Activated CD8-positive, alpha-beta memory T cell treated with anti-CD3 and anti-CD28 coated beads for 4 hours (primary cell): ENCODE data around the gene NDOR1.

ENCODE experiments used
- DNase-seq, 2 donors: peaks; one replicate each; pipeline ENCODE4 v3.0.0-alpha.2; 2020; ENCODE audit warnings: low read depth in 2 of 2

The NDOR1 gene

DNA sequence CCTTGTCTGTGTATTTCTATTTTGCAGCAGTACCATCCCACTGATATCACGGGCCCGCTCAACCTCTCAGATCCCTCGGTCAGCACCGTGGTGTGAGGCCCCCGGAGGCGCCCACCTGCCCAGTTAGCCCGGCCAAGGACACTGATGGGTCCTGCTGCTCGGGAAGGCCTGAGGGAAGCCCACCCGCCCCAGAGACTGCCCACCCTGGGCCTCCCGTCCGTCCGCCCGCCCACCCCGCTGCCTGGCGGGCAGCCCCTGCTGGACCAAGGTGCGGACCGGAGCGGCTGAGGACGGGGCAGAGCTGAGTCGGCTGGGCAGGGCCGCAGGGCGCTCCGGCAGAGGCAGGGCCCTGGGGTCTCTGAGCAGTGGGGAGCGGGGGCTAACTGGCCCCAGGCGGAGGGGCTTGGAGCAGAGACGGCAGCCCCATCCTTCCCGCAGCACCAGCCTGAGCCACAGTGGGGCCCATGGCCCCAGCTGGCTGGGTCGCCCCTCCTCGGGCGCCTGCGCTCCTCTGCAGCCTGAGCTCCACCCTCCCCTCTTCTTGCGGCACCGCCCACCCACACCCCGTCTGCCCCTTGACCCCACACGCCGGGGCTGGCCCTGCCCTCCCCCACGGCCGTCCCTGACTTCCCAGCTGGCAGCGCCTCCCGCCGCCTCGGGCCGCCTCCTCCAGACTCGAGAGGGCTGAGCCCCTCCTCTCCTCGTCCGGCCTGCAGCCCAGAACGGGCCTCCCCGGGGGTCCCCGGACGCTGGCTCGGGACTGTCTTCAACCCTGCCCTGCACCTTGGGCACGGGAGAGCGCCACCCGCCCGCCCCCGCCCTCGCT is 37.5 kb upstream of the NDOR1 start:
- no peak for DNase-seq

DNA sequence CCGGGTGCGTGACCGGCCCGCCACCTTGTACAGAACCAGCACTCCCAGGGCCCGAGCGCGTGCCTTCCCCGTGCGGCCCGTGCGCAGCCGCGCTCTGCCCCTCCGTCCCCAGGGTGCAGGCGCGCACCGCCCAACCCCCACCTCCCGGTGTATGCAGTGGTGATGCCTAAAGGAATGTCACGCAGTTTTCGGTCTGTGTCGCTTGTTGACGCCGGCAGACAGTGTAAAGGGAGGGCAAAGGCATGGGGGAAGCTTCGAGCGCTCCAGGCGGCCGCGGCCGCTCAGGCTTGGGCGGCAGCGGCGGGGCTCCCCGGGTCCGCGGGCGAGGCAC is 37.0 kb upstream of the NDOR1 start:
- DNase-seq, result no peak

GRCh38 chr9:137168904-137169856 is 36.3 kb upstream of the NDOR1 start:
- DNase-seq, result no peak

- DNase-seq, result no peak
These were observed 35.6 kb upstream of the NDOR1 start, which contains the start of gene LRRC26 for GRCh38 chr9:137169896-137170358. TSS of gene LRRC26 (minus strand) at chr9:137170051. CDS start at chr9:137169943, 108 bp downstream.

DNA sequence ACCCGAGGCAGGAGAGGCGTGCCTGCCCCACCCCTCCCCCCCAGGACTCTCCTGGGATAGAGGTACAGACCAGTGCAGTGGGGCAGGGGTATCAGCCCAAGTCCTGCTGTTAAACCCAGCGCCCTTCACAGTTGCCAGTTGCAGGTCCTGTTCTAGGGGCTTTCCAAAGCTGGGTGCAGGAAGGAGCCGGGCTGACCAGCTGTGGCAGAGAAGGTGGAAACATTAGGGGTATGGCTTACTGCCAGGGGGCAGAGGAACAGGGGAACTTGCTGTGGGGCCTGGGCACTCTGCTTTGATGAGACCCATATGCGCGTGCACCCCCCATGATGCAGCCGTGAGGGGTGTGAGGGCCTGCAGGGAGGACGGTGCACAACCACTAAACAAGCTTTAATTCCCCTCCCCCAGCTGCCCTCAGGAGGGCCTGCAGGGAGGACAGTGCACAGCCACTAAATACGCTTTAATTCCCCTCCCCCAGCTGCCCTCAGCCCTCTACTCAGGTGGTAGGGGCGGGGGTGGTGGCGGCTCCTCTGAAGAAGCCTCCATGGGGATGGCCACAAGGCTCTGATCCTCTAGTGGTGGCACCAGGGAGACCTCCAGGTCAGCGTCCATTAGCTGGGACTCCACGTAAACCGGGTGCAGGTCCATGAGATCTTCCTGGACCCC is 34.9 kb upstream of the NDOR1 start:
- no peak for DNase-seq

DNA sequence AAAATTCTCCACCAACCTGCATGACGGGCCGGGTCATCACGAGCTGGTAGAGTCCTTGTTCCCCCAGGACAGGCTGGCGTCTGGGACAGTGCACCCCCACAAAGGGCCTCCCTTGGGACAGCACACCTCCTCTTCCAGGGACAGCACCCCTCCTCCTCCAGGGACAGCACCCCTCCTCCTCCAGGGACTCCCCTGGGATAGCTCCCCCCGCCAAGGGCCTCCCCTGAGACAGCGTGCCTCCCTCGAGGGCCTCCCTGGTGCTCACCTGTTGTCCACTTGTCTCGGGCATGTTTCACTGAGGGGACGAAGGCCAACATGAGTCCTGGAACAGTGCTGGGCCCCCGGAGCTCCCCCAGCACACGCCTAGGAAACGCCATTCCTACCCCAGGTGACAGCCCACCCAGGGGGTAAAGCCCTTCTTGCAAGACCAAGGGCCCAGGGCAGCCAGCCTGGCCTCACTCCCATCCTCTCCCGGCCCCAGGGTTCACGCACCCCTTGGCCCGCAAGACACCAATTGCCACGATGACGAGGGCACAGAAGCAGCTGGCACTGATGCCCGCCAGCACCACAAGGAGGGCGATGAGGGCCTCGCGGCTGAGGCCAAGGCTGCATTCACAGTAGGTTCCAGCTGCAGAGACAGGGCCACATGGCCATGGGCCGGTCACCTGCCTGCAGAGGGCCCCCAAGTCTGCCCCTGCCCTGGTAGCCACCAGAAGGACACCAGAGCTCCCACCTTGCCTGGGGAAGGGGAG is 34.2 kb upstream of the NDOR1 start:
- DNase-seq, result no peak

- DNase-seq, result no peak
These were observed 32.4 kb upstream of the NDOR1 start for GRCh38 chr9:137172901-137173795.

DNA sequence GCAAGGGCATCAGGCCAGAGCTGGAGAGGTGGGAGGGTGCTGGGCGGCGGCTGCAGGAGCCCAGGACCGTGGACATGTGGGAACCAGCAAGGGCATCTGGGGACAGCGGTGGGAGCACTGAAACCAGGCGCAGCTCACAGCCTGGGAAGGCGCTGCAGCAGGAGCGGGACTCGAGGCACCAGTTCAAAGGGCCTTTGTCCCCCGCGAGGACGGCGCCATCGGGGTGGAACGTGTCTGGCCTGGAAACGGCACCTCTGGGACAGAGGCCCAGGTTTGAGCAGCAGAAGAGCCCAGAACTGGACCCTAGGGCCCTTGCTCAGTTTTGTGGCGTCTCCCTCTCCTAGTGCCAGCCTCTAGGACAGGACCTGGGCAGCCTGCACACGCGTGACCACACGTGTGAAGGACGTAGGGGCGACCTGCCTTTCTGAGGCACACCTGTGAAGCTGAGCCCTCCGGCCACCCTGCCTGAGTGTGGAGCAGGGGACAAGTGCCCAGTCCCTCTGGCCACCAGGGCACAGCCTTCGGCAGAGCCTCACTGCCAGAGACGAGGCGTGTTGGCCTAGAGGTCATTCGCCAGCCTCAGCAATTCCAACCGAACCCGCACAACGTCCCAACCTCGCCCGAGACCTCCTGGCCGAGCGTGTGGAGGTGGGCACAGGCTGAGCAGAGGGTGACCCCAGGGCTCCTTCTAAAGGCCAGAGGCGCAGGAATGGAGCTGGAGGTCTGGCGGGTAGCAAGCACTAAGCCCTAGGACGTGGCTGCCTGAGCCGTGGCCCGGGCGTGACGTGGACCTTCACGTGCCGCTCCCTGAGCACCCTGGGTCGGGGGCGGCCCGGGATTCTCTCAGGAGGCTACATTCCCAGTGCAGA is 31.5 kb upstream of the NDOR1 start:
- DNase-seq, result no peak

- peak in 1 of 2 donors; percentile 16 for DNase-seq
These were observed 30.7 kb upstream of the NDOR1 start for GRCh38 chr9:137174722-137175293.

DNA sequence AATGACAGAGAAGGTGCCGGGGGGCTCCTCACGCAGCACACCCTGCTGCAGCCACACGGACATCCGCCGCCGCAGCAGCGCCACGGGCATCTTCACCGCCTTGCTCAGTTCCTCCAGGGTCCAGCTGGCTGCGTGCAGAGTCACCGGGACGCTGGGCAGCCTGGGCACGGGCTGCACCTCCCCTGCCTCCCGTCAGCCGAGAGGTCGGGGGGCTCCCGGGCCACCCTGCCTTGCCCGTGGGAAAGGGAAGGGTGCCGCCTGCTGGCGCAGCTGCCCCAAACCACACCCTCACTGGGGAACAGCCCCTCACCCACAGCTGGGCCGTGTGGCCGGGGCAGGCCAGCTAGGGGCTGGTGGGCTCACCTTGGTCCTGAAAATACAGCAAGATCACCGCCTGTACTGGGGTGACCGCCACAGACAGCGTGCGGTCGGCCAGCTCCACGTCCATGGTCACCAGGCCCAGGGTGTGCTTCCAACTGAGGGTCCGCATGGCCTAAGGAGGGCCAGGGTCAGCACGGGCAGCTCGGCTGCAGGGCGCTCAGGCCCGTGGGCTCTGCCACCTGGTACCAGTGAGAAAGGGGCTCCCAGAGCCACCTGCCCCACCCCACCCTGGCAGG is 30.0 kb upstream of the NDOR1 start:
- DNase-seq, result no peak

GRCh38 chr9:137176302-137177182 is 29.0 kb upstream of the NDOR1 start:
- DNase-seq, result no peak

- no peak for DNase-seq
These were observed 27.1 kb upstream of the NDOR1 start for GRCh38 chr9:137178201-137178938.

DNA sequence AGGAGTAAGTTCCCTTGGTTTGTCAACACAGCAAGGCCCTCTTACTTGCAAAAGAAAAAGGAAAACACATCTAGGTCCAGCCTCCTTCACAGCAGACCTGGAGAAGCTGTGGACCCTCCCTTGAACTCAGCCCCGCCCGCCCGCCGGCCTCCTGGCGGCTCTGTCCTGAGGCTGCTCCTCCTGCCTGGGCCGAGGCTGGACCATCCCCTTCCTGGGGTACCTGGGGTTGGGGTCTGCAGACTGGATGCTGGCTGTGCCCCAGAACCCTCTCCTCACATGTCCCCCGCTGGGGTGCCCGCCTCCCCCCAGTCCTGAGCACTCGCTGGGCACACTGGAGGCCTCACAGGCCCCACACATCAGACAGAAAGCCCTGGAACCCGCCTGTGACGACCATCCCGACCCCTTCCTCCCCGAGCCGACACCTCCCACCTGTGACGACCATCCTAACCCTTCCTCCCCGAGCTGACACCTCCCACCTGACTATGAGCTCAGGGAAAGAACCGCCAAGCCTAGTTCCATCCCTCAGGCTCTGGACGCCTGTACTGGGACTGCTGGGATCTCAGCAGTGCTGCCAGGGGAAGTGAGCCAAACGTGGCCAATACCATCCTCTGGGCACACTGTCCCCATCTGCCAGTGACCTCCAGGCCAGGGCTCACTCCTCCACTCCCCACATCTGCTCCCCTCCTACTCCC is 26.4 kb upstream of the NDOR1 start:
- DNase-seq, result no peak

GRCh38 chr9:137179761-137180160 is 25.7 kb upstream of the NDOR1 start:
- DNase-seq, result no peak

DNA sequence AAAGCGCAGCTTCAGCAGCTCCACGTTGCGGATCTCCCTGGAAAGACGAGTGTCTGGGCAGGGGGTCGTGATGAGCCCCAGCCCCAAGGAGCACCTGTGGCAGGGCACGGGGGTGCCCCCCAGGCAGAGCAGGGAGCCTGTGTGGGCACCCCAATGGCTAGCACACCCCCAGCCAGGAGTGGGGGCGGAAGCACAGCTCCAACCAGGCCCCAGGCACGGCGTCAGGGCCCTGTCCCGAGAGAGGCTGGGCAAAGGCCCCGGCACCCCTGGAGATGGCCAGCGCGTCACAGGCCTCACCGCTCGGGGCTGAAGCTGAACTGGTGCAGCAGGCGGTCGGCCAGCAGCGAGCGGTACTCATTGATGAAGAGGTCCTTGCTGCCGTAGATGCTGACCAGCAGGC is 25.0 kb upstream of the NDOR1 start:
- DNase-seq, result no peak

DNA sequence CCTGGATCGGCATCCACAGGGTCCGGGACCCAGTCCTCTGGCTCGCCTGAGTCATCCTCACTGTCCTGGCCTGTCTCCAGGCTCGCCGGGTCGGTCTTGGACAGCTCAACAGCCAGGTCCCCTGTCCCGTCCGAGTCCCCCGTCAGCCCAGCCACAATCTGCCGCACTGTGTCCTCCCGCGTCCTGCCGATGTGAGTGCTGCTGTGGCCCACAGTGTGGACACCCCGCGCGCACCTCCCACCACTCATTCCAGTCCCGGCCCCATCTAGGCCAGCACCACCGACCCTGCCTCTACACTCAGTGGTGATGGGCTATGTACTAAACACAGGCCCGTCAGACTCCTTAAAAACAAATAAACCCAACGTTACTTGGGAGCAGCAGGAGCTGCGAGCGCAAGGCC is 23.8 kb upstream of the NDOR1 start:
- no peak for DNase-seq
